SH-SY5Y (cell line): ENCODE data around the gene SLC8A2.

Experiments
- GATA2 ChIP-seq: IDR thresholded peaks from 2 replicates; pipeline ENCODE4 v1.6.1; 2011; ENCODE audit warnings: mild to moderate bottlenecking, low read depth, low read length
- GATA3 ChIP-seq: IDR thresholded peaks from 2 replicates; pipeline ENCODE4 v1.6.1; 2011; ENCODE audit warnings: low read depth, mild to moderate bottlenecking, low read length, moderate library complexity

DNA sequence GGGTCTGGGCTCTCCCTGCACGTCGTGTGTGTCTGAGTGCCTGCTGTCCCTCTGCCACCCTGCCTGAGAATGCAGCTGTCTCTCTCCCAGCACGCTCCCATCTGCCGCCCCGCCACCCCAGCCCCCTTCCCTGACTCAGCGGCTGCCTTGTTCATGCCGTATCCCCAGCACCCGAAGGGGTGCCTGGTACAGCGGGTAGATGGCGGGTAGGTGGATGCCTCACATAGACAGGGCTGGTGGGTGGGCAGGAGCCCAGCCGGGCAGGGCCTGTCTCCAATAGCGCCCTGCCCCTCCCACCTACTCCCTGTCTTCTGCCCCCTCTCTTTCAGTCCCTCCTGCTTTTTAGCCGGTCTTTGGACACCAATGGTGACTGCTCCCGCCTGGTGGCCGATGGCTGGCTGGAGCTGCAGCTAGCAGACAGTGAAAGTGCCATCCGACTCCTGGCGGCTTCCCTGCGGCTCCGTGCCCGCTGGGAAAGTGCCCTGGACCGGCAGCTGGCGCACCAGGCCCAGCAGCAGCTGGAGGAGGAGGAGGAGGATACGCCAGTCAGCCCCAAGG is 92.2 kb downstream of the SLC8A2 start:
- TF ChIP-seq GATA3 = no peak
- no peak for TF ChIP-seq GATA2
